Measurements from ENCODE around the gene VWCE. TPM values are rescaled to one million over a fixed set of nuclear protein-coding genes. Genes with fewer than 3 reads are reported as not detected.

Gene VWCE
- total and polyA plus RNA-seq, 9 of the 15 experiments (the other 6 are each of a cell fraction or from before 2014, with no cell fraction given) = 0.06 to 1.6 (median 0.63) TPM; not detected in 1

GRCh38 chr11:61315260-61315659 is 20.1 kb upstream of the VWCE start:
- peaks cover 88% of the 10 kb centered on the region for H3K36me3 ChIP-seq (ENCODE audit: control insufficient read depth, insufficient read depth, low read length)
- H3K4me3 ChIP-seq = no peak overlapping the region
- in situ Hi-C loops (cut with MboI) (no loop called here), intact Hi-C loops (cut with micrococcal nuclease) (no loop called here)
- ChIA-PET CTCF (ENCODE audit: low intra/inter-chr PET ratio) (no interaction called here), POLR2A (interaction anchor here (0.8 to 1.7 kb wide), 3 partner anchors 9 to 114 kb away, joined by 3 to 6 read pairs (median 3); no protein-coding TSS in a partner anchor)
- ATAC-seq = no peak
- no TSS peak for BruUV-seq (replicated peaks)
- H2AFZ ChIP-seq (ENCODE audit: low read depth, low read length) = no peak overlapping the region
- no peaks in the 10 kb centered on the region for H3K9me1 ChIP-seq (ENCODE audit: control insufficient read depth, insufficient read depth, low read length)
- TF ChIP-seq STAT5A (IDR thresholded peaks at IDR 0.05; ENCODE audit: borderline replicate concordance, low read length) (no peak), EZH2 (IDR thresholded peaks at IDR 0.05; ENCODE audit: borderline replicate concordance, low read depth, low read length) (no peak), CEBPB (tag; IDR thresholded peaks at IDR 0.05) (no peak), OTX1 (CRISPR knock-in tag; IDR thresholded peaks at IDR 0.05) (no peak), CHAMP1 (IDR thresholded peaks at IDR 0.05) (no peak), ARID2 (IDR thresholded peaks at IDR 0.05) (no peak), ZNF76 (CRISPR knock-in tag; IDR thresholded peaks at IDR 0.05; ENCODE audit: borderline replicate concordance) (no peak), NR1H2 (CRISPR knock-in tag; IDR thresholded peaks at IDR 0.05) (no peak), GABPB2 (CRISPR knock-in tag; conservative IDR thresholded peaks at IDR 0.05) (no peak)
- TF ChIP-seq, protein P1, sequence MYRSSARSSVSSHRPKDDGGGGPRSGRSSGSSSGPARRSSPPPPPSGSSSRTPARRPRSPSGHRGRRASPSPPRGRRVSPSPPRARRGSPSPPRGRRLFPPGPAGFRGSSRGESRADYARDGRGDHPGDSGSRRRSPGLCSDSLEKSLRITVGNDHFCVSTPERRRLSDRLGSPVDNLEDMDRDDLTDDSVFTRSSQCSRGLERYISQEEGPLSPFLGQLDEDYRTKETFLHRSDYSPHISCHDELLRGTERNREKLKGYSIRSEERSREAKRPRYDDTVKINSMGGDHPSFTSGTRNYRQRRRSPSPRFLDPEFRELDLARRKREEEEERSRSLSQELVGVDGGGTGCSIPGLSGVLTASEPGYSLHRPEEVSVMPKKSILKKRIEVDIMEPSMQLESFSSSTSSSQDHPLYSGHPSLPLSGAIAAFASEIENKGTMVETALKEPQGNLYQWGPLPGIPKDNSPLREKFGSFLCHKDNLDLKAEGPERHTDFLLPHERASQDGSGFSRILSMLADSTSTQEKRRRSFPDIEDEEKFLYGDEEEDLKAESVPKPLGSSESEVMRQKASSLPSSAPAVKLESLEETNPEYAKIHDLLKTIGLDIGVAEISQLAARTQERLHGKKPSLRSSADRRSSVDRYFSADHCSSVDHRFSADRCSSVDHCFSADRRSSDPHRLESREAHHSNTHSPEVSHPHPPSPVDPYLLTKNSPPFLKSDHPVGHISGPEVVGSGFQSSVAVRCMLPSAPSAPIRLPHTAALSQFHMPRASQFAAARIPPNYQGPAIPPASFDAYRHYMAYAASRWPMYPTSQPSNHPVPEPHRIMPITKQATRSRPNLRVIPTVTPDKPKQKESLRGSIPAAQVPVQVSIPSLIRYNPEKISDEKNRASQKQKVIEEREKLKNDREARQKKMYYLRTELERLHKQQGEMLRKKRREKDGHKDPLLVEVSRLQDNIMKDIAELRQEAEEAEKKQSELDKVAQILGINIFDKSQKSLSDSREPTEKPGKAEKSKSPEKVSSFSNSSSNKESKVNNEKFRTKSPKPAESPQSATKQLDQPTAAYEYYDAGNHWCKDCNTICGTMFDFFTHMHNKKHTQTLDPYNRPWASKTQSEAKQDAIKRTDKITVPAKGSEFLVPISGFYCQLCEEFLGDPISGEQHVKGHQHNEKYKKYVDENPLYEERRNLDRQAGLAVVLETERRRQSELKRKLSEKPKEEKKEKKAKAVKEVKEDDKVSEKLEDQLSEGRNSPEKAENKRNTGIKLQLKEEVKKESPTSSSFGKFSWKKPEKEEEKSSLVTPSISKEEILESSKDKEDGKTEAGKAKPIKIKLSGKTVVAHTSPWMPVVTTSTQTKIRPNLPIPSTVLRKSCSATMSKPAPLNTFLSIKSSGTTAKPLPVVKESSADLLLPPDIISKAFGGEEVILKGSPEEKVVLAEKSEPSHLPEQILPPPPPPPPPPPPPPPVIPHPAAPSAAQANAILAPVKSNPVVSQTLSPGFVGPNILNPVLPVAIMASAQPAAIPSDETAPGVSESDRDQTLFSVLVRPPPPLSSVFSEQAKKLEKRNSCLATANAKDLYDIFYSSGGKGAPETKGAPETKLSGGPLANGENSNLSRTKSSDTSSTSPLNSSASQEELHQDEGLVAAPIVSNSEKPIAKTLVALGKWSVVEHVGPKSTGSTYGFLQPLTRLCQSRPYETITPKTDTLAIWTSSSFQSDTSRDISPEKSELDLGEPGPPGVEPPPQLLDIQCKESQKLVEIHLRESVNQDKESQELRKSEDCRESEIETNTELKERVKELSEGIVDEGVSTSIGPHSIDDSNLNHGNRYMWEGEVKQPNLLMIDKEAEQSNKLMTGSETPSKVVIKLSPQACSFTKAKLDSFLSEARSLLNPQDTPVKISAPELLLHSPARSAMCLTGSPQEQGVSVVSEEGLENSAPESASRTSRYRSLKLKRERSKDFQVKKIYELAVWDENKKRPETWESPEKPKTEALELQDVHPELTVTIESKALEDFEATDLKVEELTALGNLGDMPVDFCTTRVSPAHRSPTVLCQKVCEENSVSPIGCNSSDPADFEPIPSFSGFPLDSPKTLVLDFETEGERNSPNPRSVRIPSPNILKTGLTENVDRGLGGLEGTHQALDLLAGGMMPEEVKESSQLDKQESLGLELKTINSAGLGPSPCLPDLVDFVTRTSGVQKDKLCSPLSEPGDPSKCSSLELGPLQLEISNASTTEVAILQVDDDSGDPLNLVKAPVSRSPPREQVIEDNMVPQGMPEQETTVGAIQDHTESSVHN (IDR thresholded peaks at IDR 0.05; ENCODE audit: borderline replicate concordance in 1 of 2, low read depth in 1 of 2) = no peak
- H3K9ac ChIP-seq (ENCODE audit: insufficient read depth in 1 of 2, low read depth in 2 of 2, low read length in 2 of 2) = no peak overlapping the region
- H4K20me1 ChIP-seq (replicated peaks; ENCODE audit: control insufficient read depth, insufficient read depth, low read length) = peaks cover 3% of the 10 kb centered on the region; the same call in 1 of the 2 replicates
- H3K9me3 ChIP-seq (replicated peaks; ENCODE audit: control insufficient read depth, insufficient read depth, low read depth, low read length) = no peaks in the 10 kb centered on the region
- no peak overlapping the region for H3K27ac ChIP-seq (ENCODE audit: extremely low read depth, low read depth, low read length)
- no peak for DNase-seq (ENCODE audit: extremely low read depth in 1 of 4, low spot score in 3 of 4)
- WGBS (ENCODE audit: insufficient coverage, low coverage, missing lambda C conversion rate) = 90% methylated on average over 2 of the region's 2 CpGs
- H3K27me3 ChIP-seq (ENCODE audit: control insufficient read depth in 2 of 2, insufficient read depth in 2 of 2, low read length in 2 of 2) = no peaks in the 10 kb centered on the region
- no peaks in the 10 kb centered on the region for H3K79me2 ChIP-seq (ENCODE audit: control insufficient read depth, insufficient read depth, low read length)
- FAIRE-seq = no peak
- H3K4me1 ChIP-seq (replicated peaks in 1 of 2; ENCODE audit: control insufficient read depth in 2 of 2, insufficient read depth in 2 of 2, low read length in 2 of 2) = no peaks in the 10 kb centered on the region
- H3K4me2 ChIP-seq (ENCODE audit: insufficient read depth, low read length) = no peak overlapping the region
